HEK293 (cell line): ENCODE data around the gene RFTN2.
"Not testable (repeated sequence)": the region's sequence is repeated elsewhere in the genome, so short reads cannot be mapped to it uniquely, and the experiment has no call there.

Experiments
- CTCF ChIA-PET: fragments of 350-600 bp; formaldehyde crosslinking; extraction: SDS; loops from one replicate; lab custom pipeline; 2021; ENCODE audit warnings: antibody characterized with exemption; lab: Yijun Ruan, JAX
- POLR2A ChIA-PET: fragments of 300-600 bp; formaldehyde crosslinking; extraction: SDS; loops from one replicate; lab custom pipeline; 2020; ENCODE audit warnings: antibody characterized with exemption, inconsistent platforms; lab: Yijun Ruan, JAX
- H3K27ac ChIP-seq: fragments of 200-500 bp; sonication (Bioruptor generic); 2 replicates; pipeline ENCODE4 v1.5.1; 2014; ENCODE audit warnings: low read depth, low read length, control low read depth, inconsistent platforms; ENCODE audit errors: extremely low read depth
- H3K36me3 ChIP-seq, 2 experiments: fragments of 200-500 bp in 1 of 2; sonication (Bioruptor generic) in 1 of 2; 1 replicate in 1 of 2; 2 replicates in 1 of 2; pipeline ENCODE4 v1.5.1; 2014 to 2017; ENCODE audit warnings: inconsistent platforms in 2 of 2, low read length in 2 of 2; ENCODE audit not compliant: control insufficient read depth in 2 of 2, insufficient read depth in 1 of 2
- H3K4me1 ChIP-seq: fragments of 200-500 bp; sonication (Bioruptor generic); 2 replicates; pipeline ENCODE4 v1.5.1; 2014; ENCODE audit warnings: mild to moderate bottlenecking, low read length, inconsistent platforms; ENCODE audit not compliant: control insufficient read depth, insufficient read depth
- H3K4me3 ChIP-seq: 2 replicates; pipeline ENCODE4 v1.5.1; 2011; ENCODE audit warnings: low read depth, mild to moderate bottlenecking, control low read depth, low read length, moderate library complexity
- H3K9me3 ChIP-seq: fragments of 200-500 bp; sonication (Bioruptor generic); 2 replicates; pipeline ENCODE4 v1.5.1; 2014; ENCODE audit warnings: low read depth, low read length, inconsistent platforms; ENCODE audit not compliant: control insufficient read depth, insufficient read depth
- GLI2 ChIP-seq: fragments of 450-650 bp; formaldehyde crosslinking; IDR thresholded peaks from 2 replicates; pipeline ENCODE4; 2017; ENCODE audit warnings: missing biosample characterization, missing genetic modification characterization, low read depth, borderline replicate concordance
- ZBTB21 ChIP-seq: fragments of 450-650 bp; formaldehyde crosslinking; IDR thresholded peaks from 2 replicates; pipeline ENCODE4 v1.5.1; 2017; ENCODE audit warnings: missing biosample characterization, missing genetic modification characterization
- ZBTB8A ChIP-seq: fragments of 450-650 bp; formaldehyde crosslinking; IDR thresholded peaks from 2 replicates; pipeline ENCODE4 v1.5.1; 2016; ENCODE audit warnings: missing biosample characterization, missing genetic modification characterization
- ZNF140 ChIP-seq: fragments of 450-650 bp; formaldehyde crosslinking; IDR thresholded peaks from 2 replicates; pipeline ENCODE4 v1.5.1; 2016; ENCODE audit warnings: missing biosample characterization, missing genetic modification characterization
- ZNF202 ChIP-seq: fragments of 450-650 bp; formaldehyde crosslinking; IDR thresholded peaks from 2 replicates; pipeline ENCODE4 v1.5.1; 2016; ENCODE audit warnings: missing biosample characterization, missing genetic modification characterization, borderline replicate concordance
- ZNF266 ChIP-seq: fragments of 450-650 bp; formaldehyde crosslinking; IDR thresholded peaks from 2 replicates; pipeline ENCODE4 v1.5.1; 2016; ENCODE audit warnings: missing biosample characterization, missing genetic modification characterization, low read depth
- ZNF335 ChIP-seq: fragments of 450-650 bp; formaldehyde crosslinking; conservative IDR thresholded peaks from 2 replicates; pipeline ENCODE4 v1.5.1; 2016; ENCODE audit warnings: missing biosample characterization, missing genetic modification characterization
- ZNF394 ChIP-seq: fragments of 450-650 bp; formaldehyde crosslinking; IDR thresholded peaks from 2 replicates; pipeline ENCODE4 v1.5.1; 2016; ENCODE audit warnings: missing biosample characterization, missing genetic modification characterization, mild to moderate bottlenecking, moderate library complexity, borderline replicate concordance
- ZNF426 ChIP-seq: fragments of 450-650 bp; formaldehyde crosslinking; IDR thresholded peaks from 2 replicates; pipeline ENCODE4 v1.5.1; 2017; ENCODE audit warnings: missing biosample characterization, missing genetic modification characterization, mild to moderate bottlenecking, inconsistent platforms, moderate library complexity
- ZNF501 ChIP-seq: fragments of 450-650 bp; formaldehyde crosslinking; IDR thresholded peaks from 2 replicates; pipeline ENCODE4 v1.5.1; 2016; ENCODE audit warnings: missing biosample characterization, missing genetic modification characterization
- ZNF510 ChIP-seq: fragments of 450-650 bp; formaldehyde crosslinking; IDR thresholded peaks from 2 replicates; pipeline ENCODE4 v1.5.1; 2018; ENCODE audit warnings: mild to moderate bottlenecking, missing genetic modification characterization, missing biosample characterization; ENCODE audit not compliant: insufficient replicate concordance
- ZNF555 ChIP-seq: fragments of 450-650 bp; formaldehyde crosslinking; conservative IDR thresholded peaks from 2 replicates; pipeline ENCODE4 v1.5.1; 2017; ENCODE audit warnings: missing biosample characterization, mild to moderate bottlenecking, missing genetic modification characterization, inconsistent platforms
- ZNF558 ChIP-seq: fragments of 450-650 bp; formaldehyde crosslinking; IDR thresholded peaks from 2 replicates; pipeline ENCODE4 v1.5.1; 2016; ENCODE audit warnings: missing biosample characterization, missing genetic modification characterization
- ZNF560 ChIP-seq: fragments of 450-650 bp; formaldehyde crosslinking; IDR thresholded peaks from 2 replicates; pipeline ENCODE4 v1.5.1; 2017; ENCODE audit warnings: missing biosample characterization, missing genetic modification characterization, borderline replicate concordance
- ZNF623 ChIP-seq: fragments of 450-650 bp; formaldehyde crosslinking; IDR thresholded peaks from 2 replicates; pipeline ENCODE4 v1.5.1; 2016; ENCODE audit warnings: missing biosample characterization, missing genetic modification characterization
- ZNF629 ChIP-seq: fragments of 450-650 bp; formaldehyde crosslinking; IDR thresholded peaks from 2 replicates; pipeline ENCODE4 v1.5.1; 2017; ENCODE audit warnings: missing biosample characterization, missing genetic modification characterization
- ZNF664 ChIP-seq: fragments of 450-650 bp; formaldehyde crosslinking; IDR thresholded peaks from 2 replicates; pipeline ENCODE4 v1.5.1; 2016; ENCODE audit warnings: missing biosample characterization, missing genetic modification characterization
- TF ChIP-seq, protein P1 (sequence below): fragments of 450-650 bp; formaldehyde crosslinking; IDR thresholded peaks from 2 replicates; pipeline ENCODE4 v1.5.1; 2016; ENCODE audit warnings: missing biosample characterization, missing genetic modification characterization, low read depth
- TF ChIP-seq, protein P2 (sequence below): fragments of 450-650 bp; formaldehyde crosslinking; IDR thresholded peaks from 2 replicates; pipeline ENCODE4 v1.5.1; 2016; ENCODE audit warnings: missing biosample characterization, missing genetic modification characterization
- TF ChIP-seq, protein P3 (sequence below): fragments of 450-650 bp; formaldehyde crosslinking; IDR thresholded peaks from 2 replicates; pipeline ENCODE4 v1.5.1; 2016; ENCODE audit warnings: missing biosample characterization, missing genetic modification characterization
- TF ChIP-seq, protein P4 (sequence below): fragments of 450-650 bp; formaldehyde crosslinking; conservative IDR thresholded peaks from 2 replicates; pipeline ENCODE4 v1.5.1; 2016; ENCODE audit warnings: low read depth, missing biosample characterization, missing genetic modification characterization
- TF ChIP-seq, protein P5 (sequence below): fragments of 450-650 bp; formaldehyde crosslinking; IDR thresholded peaks from 2 replicates; pipeline ENCODE4 v1.5.1; 2016; ENCODE audit warnings: missing biosample characterization, missing genetic modification characterization

RFTN2 gene

DNA sequence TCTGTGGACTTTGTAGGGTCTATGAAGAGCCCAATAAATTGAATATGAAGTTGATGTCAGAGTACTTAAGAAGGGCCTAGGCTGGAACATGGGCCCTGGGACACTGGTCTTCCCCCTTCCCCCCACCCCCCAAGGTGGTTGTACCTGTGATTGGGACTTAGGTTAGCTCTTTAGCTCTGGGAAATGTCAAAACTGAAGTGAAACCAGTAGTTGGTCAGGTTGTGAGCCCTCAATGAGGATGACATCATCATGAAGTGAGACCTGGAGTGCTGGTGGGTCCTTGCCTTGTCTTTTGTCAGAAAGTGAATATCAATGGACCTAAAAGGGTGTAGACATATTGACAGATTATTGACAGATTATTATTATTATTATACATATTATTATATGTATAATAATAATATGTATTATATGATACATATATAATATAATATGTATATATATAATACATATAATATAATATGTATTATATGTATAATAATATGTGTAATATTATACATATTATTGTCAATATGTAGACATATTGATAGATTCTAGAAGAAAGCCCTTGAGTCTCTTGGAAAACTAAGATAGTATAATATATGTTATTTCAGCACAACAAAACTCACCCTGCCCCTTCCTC lies 35.1 kb upstream of the RFTN2 start:
- no peak overlapping the region for H3K27ac ChIP-seq
- TF ChIP-seq, protein P1, sequence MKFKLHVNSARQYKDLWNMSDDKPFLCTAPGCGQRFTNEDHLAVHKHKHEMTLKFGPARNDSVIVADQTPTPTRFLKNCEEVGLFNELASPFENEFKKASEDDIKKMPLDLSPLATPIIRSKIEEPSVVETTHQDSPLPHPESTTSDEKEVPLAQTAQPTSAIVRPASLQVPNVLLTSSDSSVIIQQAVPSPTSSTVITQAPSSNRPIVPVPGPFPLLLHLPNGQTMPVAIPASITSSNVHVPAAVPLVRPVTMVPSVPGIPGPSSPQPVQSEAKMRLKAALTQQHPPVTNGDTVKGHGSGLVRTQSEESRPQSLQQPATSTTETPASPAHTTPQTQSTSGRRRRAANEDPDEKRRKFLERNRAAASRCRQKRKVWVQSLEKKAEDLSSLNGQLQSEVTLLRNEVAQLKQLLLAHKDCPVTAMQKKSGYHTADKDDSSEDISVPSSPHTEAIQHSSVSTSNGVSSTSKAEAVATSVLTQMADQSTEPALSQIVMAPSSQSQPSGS (tag by site-specific recombination): peak; percentile 63
- TF ChIP-seq, protein P2, sequence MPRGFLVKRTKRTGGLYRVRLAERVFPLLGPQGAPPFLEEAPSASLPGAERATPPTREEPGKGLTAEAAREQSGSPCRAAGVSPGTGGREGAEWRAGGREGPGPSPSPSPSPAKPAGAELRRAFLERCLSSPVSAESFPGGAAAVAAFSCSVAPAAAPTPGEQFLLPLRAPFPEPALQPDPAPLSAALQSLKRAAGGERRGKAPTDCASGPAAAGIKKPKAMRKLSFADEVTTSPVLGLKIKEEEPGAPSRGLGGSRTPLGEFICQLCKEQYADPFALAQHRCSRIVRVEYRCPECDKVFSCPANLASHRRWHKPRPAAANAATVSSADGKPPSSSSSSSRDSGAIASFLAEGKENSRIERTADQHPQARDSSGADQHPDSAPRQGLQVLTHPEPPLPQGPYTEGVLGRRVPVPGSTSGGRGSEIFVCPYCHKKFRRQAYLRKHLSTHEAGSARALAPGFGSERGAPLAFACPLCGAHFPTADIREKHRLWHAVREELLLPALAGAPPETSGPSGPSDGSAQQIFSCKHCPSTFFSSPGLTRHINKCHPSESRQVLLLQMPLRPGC (tag by site-specific recombination): no peak
- H3K36me3 ChIP-seq: peaks cover 0 to 22% of the 10 kb centered on the region in 2 experiments; a peak in 1 of 3 replicates
- CTCF ChIA-PET: no interaction called here
- H3K4me3 ChIP-seq: no peak overlapping the region
- peaks cover 6% of the 10 kb centered on the region; the same call in 1 of the 2 replicates for H3K4me1 ChIP-seq
- H3K9me3 ChIP-seq: no peaks in the 10 kb centered on the region
- POLR2A ChIA-PET: interaction anchor here (0.7 kb wide), 1 partner anchor 1015 kb away, joined by 4 read pairs; no protein-coding TSS in a partner anchor

DNA sequence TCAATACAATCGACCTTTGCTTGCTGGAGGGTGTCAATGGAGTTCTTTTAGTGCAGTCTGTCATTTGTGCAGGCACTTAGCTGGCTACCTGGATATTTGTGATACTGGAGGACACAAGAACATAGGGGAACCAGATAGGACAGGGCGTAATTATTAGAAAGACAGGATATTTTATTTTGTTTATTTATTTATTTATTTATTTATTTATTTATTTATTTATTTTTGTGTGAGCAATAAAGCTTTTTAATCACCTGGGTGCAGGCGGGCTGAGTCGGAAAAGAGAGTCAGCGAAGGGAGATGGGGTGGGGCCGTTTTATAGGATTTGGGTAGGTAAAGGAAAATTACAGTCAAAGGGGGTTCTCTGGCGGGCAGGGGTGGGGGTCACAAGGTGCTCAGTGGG lies 33.8 kb upstream of the RFTN2 start:
- not testable (repeated sequence) for H3K27ac ChIP-seq, H3K9me3 ChIP-seq, H3K4me1 ChIP-seq, H3K4me3 ChIP-seq
- peaks cover 0 to 22% of the 10 kb centered on the region in 2 experiments; a peak in 1 of 3 replicates for H3K36me3 ChIP-seq
- ChIA-PET CTCF (interaction anchor here (0.6 to 0.7 kb wide), 3 partner anchors 56 to 161 kb away, joined by 3 to 4 read pairs (median 3); no protein-coding TSS in a partner anchor), POLR2A (interaction anchor here (0.7 kb wide), 1 partner anchor 12 kb away, joined by 3 read pairs; no protein-coding TSS in a partner anchor)
- TF ChIP-seq ZNF555 (tag by site-specific recombination): peak; percentile 83
- TF ChIP-seq ZNF140 (tag by site-specific recombination): peak; percentile 88
- TF ChIP-seq, protein P3, sequence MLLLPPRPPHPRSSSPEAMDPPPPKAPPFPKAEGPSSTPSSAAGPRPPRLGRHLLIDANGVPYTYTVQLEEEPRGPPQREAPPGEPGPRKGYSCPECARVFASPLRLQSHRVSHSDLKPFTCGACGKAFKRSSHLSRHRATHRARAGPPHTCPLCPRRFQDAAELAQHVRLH (tag by site-specific recombination): 0 out of 2 replicates have a peak, but pooled peaks have one; percentile 58
- peak; percentile 49; the same call in 1 of the 2 replicates for TF ChIP-seq GLI2 (tag by site-specific recombination)
- TF ChIP-seq ZNF202 (tag by site-specific recombination): peak; percentile 86; the same call in 1 of the 2 replicates
- TF ChIP-seq ZBTB8A (tag by site-specific recombination): peak; percentile 75
- 0 out of 2 replicates have a peak, but pooled peaks have one; percentile 59 for TF ChIP-seq ZNF558 (tag by site-specific recombination)
- TF ChIP-seq ZNF426 (tag by site-specific recombination): peak; percentile 90
- TF ChIP-seq, protein P4, sequence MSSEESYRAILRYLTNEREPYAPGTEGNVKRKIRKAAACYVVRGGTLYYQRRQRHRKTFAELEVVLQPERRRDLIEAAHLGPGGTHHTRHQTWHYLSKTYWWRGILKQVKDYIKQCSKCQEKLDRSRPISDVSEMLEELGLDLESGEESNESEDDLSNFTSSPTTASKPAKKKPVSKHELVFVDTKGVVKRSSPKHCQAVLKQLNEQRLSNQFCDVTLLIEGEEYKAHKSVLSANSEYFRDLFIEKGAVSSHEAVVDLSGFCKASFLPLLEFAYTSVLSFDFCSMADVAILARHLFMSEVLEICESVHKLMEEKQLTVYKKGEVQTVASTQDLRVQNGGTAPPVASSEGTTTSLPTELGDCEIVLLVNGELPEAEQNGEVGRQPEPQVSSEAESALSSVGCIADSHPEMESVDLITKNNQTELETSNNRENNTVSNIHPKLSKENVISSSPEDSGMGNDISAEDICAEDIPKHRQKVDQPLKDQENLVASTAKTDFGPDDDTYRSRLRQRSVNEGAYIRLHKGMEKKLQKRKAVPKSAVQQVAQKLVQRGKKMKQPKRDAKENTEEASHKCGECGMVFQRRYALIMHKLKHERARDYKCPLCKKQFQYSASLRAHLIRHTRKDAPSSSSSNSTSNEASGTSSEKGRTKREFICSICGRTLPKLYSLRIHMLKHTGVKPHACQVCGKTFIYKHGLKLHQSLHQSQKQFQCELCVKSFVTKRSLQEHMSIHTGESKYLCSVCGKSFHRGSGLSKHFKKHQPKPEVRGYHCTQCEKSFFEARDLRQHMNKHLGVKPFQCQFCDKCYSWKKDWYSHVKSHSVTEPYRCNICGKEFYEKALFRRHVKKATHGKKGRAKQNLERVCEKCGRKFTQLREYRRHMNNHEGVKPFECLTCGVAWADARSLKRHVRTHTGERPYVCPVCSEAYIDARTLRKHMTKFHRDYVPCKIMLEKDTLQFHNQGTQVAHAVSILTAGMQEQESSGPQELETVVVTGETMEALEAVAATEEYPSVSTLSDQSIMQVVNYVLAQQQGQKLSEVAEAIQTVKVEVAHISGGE (tag by site-specific recombination): peak; percentile 75
- peak; percentile 85 for TF ChIP-seq ZNF560 (tag by site-specific recombination)
- TF ChIP-seq, protein P5, sequence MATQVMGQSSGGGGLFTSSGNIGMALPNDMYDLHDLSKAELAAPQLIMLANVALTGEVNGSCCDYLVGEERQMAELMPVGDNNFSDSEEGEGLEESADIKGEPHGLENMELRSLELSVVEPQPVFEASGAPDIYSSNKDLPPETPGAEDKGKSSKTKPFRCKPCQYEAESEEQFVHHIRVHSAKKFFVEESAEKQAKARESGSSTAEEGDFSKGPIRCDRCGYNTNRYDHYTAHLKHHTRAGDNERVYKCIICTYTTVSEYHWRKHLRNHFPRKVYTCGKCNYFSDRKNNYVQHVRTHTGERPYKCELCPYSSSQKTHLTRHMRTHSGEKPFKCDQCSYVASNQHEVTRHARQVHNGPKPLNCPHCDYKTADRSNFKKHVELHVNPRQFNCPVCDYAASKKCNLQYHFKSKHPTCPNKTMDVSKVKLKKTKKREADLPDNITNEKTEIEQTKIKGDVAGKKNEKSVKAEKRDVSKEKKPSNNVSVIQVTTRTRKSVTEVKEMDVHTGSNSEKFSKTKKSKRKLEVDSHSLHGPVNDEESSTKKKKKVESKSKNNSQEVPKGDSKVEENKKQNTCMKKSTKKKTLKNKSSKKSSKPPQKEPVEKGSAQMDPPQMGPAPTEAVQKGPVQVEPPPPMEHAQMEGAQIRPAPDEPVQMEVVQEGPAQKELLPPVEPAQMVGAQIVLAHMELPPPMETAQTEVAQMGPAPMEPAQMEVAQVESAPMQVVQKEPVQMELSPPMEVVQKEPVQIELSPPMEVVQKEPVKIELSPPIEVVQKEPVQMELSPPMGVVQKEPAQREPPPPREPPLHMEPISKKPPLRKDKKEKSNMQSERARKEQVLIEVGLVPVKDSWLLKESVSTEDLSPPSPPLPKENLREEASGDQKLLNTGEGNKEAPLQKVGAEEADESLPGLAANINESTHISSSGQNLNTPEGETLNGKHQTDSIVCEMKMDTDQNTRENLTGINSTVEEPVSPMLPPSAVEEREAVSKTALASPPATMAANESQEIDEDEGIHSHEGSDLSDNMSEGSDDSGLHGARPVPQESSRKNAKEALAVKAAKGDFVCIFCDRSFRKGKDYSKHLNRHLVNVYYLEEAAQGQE (tag by site-specific recombination): peak; percentile 72
- TF ChIP-seq ZNF664 (tag by site-specific recombination): peak; percentile 53; the same call in 1 of the 2 replicates
- TF ChIP-seq ZNF501: peak; percentile 54; the same call in 1 of the 2 replicates
- peak; percentile 72 for TF ChIP-seq ZNF510
- peak; percentile 51; the same call in 1 of the 2 replicates for TF ChIP-seq ZNF629 (tag by site-specific recombination)
- 0 out of 2 replicates have a peak, but pooled peaks have one; percentile 15 for TF ChIP-seq ZNF335 (tag by site-specific recombination)
- peak; percentile 96 for TF ChIP-seq ZNF394 (tag by site-specific recombination)
- TF ChIP-seq ZBTB21 (tag by site-specific recombination): peak; percentile 54; the same call in 1 of the 2 replicates
- peak; percentile 75 for TF ChIP-seq ZNF623 (tag by site-specific recombination)
- TF ChIP-seq ZNF266: peak; percentile 75
